NOMO-1 treated with DMSO at 0.1 percent for 48 hours (cell line): ENCODE data around the gene ESRRB.

ENCODE experiments used
- DNase-seq: peaks from one replicate; lab custom pipeline; 2025; ENCODE audit not compliant: unreplicated experiment; lab: John Stamatoyannopoulos, UW

The ESRRB gene

GRCh38 chr14:76375947-76376404, at the start of gene ESRRB:
TSS of gene ESRRB (plus strand) at chr14:76376137. CDS start at chr14:76376402, 265 bp downstream.
- no peak for DNase-seq

- no peak for DNase-seq
These were observed 48.8 kb upstream of the ESRRB start for GRCh38 chr14:76326918-76327689.

DNA sequence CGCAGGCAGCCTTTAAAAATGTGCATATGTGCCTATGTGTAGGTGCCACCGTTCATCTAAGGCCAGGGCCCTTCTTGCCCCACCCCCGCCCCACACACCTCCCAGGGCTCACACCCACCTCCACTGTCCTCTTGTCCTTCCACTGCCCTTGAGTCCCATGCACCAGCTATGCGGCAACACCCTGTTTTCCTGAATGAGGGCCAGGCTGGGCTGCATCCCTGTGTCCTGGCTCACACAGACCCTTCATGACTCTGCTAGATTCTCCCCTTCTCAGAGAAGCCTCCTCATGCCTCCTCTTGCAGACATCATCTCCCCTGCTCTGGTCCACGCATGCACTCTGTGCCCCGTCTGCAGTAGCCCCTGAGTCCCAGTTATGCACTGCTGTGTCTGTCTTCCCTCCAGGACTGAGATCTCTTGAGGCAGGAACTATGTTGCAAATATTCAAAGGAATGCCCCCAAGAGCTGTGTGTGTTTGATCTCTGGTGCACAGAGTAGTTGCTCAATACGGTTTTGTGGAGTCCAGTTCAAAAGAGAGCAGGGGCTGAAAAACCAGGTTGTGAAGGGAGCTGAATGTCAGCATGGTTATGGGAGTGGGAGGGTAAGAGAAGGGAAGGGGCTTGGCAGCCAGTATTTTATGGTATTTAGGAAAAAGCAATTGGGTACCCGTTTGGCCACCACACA, 47.3 kb upstream of the ESRRB start:
- DNase-seq = no peak

DNA sequence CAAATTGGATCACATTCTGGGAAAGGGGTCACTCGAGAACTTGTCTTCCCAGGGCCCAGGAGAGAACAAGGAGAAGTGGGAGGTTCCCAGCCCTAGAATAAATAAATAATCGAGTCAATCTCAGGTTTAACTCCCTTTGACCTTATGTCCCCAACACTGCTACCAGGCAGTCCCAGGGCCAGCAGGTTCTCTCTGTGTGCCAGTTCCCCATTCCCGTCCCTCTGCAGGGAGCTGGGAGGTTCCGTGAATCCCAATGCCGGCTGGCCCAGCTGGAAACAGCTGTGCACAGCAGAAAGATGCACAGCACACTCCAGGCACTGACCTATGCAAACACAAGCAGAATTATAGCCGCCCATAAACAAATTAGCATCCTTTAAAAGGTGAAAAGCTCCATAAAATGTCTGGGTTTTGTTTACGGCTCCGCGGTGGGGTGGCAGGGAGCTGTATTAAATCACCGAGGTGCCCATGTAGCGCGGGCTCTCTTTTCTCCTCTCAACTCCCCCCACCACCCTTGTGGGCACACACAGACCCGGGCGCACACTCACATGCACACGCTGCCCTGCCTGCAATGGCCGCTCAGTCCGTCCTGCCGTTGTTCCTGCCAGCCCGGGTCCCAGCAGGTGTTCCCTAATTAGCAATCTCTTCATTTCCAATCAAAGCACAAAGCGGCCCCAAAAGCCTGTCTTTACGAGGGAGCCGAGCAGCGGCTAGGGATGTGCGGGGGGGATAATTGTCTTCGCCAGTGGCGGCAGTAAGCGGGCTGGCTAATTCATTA, 46.6 kb upstream of the ESRRB start:
- no peak for DNase-seq

DNA sequence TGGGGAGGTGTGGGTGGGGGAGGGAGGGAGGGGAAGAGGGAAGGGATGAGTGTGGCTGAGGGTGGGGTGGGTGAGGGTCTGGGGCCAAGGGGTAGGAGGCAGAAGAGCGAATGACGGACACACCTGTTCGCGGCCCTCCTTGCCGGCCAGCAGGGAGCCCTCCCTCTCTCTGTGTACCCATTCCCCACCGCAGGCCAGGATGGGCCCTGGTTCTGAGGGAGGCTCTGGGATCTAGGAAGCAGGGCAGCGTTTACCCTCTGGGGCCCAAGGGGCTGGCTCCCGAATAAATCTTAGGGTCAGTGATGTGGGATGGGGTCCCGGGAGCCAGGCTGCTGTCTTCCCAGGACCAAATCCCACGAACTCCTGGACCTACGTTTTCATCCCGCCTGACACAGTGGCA, 46.0 kb upstream of the ESRRB start:
- no peak for DNase-seq

DNA sequence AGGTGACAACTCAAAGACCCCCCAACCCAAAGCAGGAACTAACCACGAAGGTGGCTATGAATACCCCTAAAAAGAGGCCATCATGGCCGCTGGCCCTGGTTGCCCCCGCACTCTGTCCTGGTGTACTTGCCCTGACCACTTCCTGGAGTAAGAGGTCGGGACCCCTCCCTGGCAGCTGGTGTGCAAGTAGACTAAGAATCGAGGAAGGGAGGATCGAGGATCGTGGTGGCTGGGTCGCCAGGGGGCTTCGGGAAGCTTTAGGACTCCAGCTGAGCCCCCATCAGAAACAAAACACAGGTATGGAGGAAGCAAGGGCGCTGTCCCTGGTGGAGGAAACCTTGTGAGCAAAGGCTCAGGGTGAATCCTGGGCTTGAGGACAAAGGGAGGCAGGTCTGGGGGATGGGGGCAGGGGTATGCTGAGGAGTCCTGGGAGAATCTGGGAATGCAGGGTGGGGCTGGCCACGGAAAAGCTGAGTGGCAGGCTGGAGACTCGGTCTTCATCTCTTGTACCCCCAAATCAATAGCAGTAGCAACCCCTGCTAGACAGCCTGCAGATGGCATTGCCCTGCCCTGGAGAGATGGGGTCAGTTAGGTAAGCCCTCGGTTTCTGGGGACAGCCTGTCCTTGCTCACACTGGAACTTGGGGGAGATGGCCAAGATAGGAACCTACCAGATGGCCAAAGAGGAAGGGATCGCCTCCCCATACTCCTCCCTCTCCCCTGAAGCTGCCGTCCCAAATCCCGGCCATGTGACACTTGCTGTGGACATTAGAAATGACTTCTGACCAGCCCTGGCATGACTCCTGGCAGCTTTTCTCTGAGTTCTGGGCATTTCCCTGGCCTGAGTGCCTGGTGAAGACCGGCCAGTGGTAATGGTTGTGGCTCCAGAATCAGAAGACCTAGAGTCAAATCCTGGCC, 45.3 kb upstream of the ESRRB start:
- no peak for DNase-seq

DNA sequence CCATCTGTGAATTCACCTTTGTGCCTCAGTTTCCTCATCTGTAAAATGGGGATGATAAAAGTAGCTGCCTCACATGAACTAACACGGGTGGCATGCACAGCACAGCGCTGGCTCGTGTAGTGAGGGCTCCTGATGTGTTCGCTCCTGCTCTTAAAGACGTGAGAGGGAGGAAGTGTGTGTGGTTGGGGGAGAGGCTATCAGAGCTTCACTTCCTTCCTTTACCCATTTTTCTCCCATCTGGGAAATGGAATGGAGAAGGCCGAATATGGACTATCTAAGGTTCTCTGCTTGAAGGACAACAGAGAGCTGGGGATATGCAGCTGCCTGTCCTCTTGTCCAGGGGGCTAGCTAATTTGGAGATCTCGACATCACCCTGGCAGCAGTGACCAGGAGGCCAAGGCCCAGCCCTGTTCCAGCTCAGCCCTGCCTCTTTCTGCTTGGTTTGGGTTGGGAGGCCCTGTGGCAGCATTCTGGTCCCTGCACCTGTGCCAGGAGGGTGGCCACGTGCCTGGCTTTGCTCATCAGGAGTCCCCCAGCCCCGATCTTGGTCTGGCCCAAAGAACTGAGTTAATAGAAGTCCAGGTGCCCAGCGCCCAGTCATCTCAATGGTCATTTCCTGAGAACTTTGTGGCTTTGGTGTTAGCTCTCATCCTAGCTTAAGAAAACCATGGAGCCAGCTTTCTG, 44.5 kb upstream of the ESRRB start:
- no peak for DNase-seq

DNA sequence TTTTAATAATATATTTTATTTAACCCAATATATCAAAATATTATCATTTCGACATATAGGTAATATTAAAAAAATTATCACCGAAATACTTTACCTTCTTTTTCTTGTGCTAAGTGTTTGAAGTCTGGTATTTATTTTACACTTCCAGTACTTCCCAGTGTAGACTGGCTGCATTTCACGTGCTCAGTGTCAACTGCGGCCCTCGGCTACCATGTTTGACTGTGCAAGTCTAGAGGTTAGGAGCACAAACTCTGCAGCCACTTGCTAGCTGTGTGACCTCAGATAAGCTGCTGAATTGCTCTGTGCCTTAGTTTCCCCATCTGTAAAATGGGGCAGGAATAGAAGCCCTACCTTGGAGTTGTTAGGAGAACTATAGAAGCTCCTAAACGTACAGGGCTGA, 42.3 kb upstream of the ESRRB start:
- no peak for DNase-seq

GRCh38 chr14:76334316-76334715, 41.6 kb upstream of the ESRRB start:
- no peak for DNase-seq

DNA sequence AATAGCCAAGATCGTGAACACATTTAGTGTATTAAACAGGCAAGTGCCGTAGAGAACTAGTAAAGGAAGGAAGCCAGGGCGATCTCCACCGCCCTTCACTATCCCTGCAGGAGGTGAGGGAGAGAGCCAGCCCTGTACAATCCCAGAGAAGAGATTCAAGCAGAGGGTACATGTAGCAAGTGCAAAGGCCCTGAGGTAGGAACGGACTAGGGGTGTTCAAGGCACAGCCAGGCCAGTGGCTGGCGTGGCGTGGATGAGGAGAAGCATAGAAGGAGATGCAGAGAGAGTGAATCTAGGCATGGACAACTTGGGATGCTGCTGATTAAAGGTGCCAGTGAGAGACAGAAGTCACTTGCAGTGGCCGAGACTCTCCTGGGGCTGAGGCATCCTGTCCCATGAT, 39.1 kb upstream of the ESRRB start:
- DNase-seq = no peak

GRCh38 chr14:76337635-76338545, 38.0 kb upstream of the ESRRB start:
- DNase-seq = no peak

- no peak for DNase-seq
These were observed 36.0 kb upstream of the ESRRB start for GRCh38 chr14:76339728-76340615.

- no peak for DNase-seq
These were observed 32.6 kb upstream of the ESRRB start for GRCh38 chr14:76343386-76343785.

- DNase-seq = no peak
These were observed 29.4 kb upstream of the ESRRB start for GRCh38 chr14:76346391-76347160.

DNA sequence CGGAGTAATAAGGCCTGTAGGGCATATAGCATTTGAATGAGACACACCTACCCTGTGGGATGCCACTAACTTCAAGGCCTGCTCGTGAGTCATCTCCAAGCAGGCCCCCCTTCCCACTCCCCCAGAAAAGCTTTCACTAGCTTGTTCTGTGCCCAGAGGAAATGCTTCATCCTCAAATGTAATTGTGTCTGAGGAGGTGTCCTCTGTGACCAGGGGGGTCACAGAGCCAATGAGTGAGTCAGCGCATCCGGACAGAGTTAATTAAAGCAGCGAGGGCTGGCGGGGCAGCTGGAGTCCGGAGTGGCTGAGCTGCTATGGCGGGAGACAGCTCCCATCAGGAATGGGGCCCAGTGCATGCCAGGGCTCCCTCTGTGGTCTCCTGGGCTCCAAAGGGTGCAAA, 27.0 kb upstream of the ESRRB start:
- DNase-seq = peak; percentile 41

DNA sequence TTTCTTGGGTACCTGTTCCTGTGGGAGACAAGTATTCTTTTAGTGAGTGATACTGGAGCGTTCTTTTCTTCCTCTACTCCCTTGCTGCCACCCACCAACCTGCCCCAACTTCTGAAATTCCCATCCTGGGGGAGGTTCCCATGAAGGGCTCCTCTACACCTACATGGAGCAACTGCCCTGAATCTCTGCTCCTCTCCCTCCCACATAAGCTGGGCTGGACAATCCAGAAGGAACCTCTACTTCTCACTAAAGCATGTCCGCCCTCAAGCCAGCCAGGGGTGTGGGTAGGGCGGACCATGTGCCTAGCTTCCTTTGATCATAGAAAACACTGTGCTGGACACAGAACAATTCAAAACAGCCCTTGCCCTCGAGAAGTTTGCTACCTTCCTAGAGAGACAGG, 25.9 kb upstream of the ESRRB start:
- no peak for DNase-seq

GRCh38 chr14:76350671-76351070, 25.3 kb upstream of the ESRRB start:
- no peak for DNase-seq
